SK-N-SH treated with all-trans-retinoic acid at 6 μM for 48 hours (cell line): ENCODE results near the gene RAB8B.

Experiments used
- SNAI2 ChIP-seq: fragments of 250-450 bp; sonication (Bioruptor Pico); IDR thresholded peaks from 2 replicates; pipeline ENCODE4 v1.5.0; 2020; ENCODE audit warnings: mild to moderate bottlenecking, moderate library complexity
- TF ChIP-seq, protein P1 (sequence below): fragments of 250-450 bp; sonication (Bioruptor Pico); IDR thresholded peaks from 2 replicates; pipeline ENCODE4 v1.5.1; 2020; ENCODE audit warnings: low read depth, mild to moderate bottlenecking, moderate library complexity

DNA sequence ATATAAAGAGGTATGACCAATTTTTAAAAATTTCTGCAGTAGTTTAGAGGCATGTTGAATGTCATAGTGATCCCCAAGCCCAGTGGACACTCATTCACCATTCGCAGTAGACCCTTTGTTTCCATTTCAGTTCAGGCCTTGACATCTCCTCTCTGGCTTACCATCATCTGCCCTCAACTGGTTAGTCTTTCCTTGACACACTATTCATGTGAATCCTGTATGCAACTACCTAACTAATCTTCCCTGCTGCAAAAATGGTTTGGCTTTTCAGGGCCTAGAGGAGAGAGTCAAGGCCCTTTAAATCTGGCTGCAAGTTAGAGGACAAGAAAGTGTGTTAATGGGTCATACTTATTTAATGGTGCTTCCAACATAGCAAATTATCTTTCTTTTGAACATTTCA, 98.9 kb downstream of the RAB8B start:
- TF ChIP-seq, protein P1, sequence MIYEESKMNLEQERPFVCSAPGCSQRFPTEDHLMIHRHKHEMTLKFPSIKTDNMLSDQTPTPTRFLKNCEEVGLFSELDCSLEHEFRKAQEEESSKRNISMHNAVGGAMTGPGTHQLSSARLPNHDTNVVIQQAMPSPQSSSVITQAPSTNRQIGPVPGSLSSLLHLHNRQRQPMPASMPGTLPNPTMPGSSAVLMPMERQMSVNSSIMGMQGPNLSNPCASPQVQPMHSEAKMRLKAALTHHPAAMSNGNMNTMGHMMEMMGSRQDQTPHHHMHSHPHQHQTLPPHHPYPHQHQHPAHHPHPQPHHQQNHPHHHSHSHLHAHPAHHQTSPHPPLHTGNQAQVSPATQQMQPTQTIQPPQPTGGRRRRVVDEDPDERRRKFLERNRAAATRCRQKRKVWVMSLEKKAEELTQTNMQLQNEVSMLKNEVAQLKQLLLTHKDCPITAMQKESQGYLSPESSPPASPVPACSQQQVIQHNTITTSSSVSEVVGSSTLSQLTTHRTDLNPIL (CRISPR knock-in tag): no peak
- no peak for TF ChIP-seq SNAI2 (CRISPR knock-in tag)
